Naive thymus-derived CD4-positive, alpha-beta T cell (primary cell): ENCODE results near the gene SPRN. TPM values are rescaled to one million over a fixed set of nuclear protein-coding genes. Genes with fewer than 3 reads are reported as not detected.
A peak's percentile ranks its signal among the peaks of the same experiment; 100 is the strongest.

Experiments
- ATAC-seq: fragments of 150-1000 bp; cut with Tn5 transposase; 2 replicates; pipeline ENCODE4 v1.10.0; 2021; ENCODE audit warnings: mild to moderate bottlenecking, moderate library complexity
- CTCF ChIA-PET: fragments of 350-600 bp; sonication (Branson Sonifier 250); formaldehyde crosslinking; loops from one replicate; lab custom pipeline; 2021; ENCODE audit warnings: antibody characterized with exemption; lab: Charles Lee
- POLR2A ChIA-PET: fragments of 350-600 bp; sonication (Branson Sonifier 250); formaldehyde crosslinking; loops from one replicate; lab custom pipeline; 2021; ENCODE audit warnings: antibody characterized with exemption, inconsistent platforms; lab: Charles Lee
- DNase-seq, 9 donors: peaks; one replicate each; pipeline versions ENCODE4 v3.0.0 to v3.0.0-alpha.2; 2020 to 2022; ENCODE audit warnings: mixed read lengths in 1 of 9
- H3K27ac ChIP-seq: one replicate; pipeline ENCODE4 v1.7.0; 2013; ENCODE audit warnings: mild to moderate bottlenecking, low read depth, low read length, moderate library complexity
- H3K27me3 ChIP-seq, 2 donors: one replicate each; pipeline ENCODE4 v1.7.0; 2013; ENCODE audit warnings: low read length in 2 of 2, mild to moderate bottlenecking in 2 of 2, moderate library complexity in 2 of 2; ENCODE audit not compliant: control insufficient read depth in 2 of 2, insufficient read depth in 2 of 2
- H3K36me3 ChIP-seq, 3 experiments: 1 replicate in 2 of 3; 2 replicates in 1 of 3; pipeline ENCODE4 v1.7.0; 2013; ENCODE audit warnings: low read length in 3 of 3, mild to moderate bottlenecking in 3 of 3, moderate library complexity in 1 of 3; ENCODE audit not compliant: insufficient read depth in 3 of 3, control insufficient read depth in 2 of 3
- H3K4me1 ChIP-seq, 2 donors: one replicate each; pipeline ENCODE4 v1.7.0; 2013; ENCODE audit warnings: low read length in 2 of 2, mild to moderate bottlenecking in 2 of 2, moderate library complexity in 1 of 2; ENCODE audit not compliant: control insufficient read depth in 2 of 2, insufficient read depth in 2 of 2
- H3K4me3 ChIP-seq: 2 replicates; pipeline ENCODE4 v1.7.0; 2013; ENCODE audit warnings: mild to moderate bottlenecking, low read length
- H3K9me3 ChIP-seq, 3 experiments: 1 replicate in 2 of 3; 2 replicates in 1 of 3; pipeline ENCODE4 v1.7.0; 2013; ENCODE audit warnings: low read length in 3 of 3; ENCODE audit not compliant: control insufficient read depth in 2 of 3
- H3K27ac Mint-ChIP-seq, 9 donors: one replicate each; pipeline ENCODE4 v1.8.0; 2020 to 2022; ENCODE audit warnings: mixed read lengths in 9 of 9, mild to moderate bottlenecking in 8 of 9, moderate library complexity in 5 of 9, inconsistent platforms in 2 of 9
- H3K27me3 Mint-ChIP-seq, 5 donors: one replicate each; pipeline ENCODE4 v1.8.0; 2021 to 2022; ENCODE audit warnings: mixed read lengths in 5 of 5, mild to moderate bottlenecking in 1 of 5
- H3K36me3 Mint-ChIP-seq, 5 donors: one replicate each; pipeline ENCODE4 v1.8.0; 2020 to 2022; ENCODE audit warnings: mixed read lengths in 5 of 5, mild to moderate bottlenecking in 3 of 5, inconsistent platforms in 1 of 5
- H3K4me1 Mint-ChIP-seq, 7 donors: one replicate each; pipeline ENCODE4 v1.8.0; 2020 to 2022; ENCODE audit warnings: mixed read lengths in 7 of 7, mild to moderate bottlenecking in 3 of 7, inconsistent platforms in 1 of 7
- H3K4me3 Mint-ChIP-seq, 10 donors: one replicate each; pipeline ENCODE4 v1.8.0; 2020 to 2022; ENCODE audit warnings: mild to moderate bottlenecking in 10 of 10, mixed read lengths in 10 of 10, moderate library complexity in 6 of 10, inconsistent platforms in 2 of 10
- H3K9me3 Mint-ChIP-seq, 11 donors: one replicate each; pipeline ENCODE4 v1.8.0; 2020 to 2022; ENCODE audit warnings: mixed read lengths in 11 of 11, mild to moderate bottlenecking in 4 of 11, inconsistent platforms in 1 of 11, moderate library complexity in 1 of 11
- intact Hi-C, 2 donors: fragments of 100-400 bp; cut with micrococcal nuclease; formaldehyde crosslinking; loops; one replicate each; pipeline ENCODE4 v1.15.1; 2023
- polyA plus RNA-seq, 2 donors: library from polyadenylated mRNA; unstranded; fragments of 300-500 nt; fragmentation: Illumina TruSeq; gene quantifications; one replicate each; pipeline ENCODE4 v1.2.3, GENCODE V29; 2021
- total RNA-seq, 6 experiments: library from RNA in 5 of 6; stranded (reverse) in 5 of 6; gene quantifications; 1 replicate in 5 of 6; 2 replicates in 1 of 6; pipeline ENCODE4 v1.2.3 and lab custom pipeline; 2021 to 2026

SPRN gene
- total and polyA plus RNA-seq, 7 experiments from 2014 or later: 0.10 to 0.34 TPM; not detected in 5

DNA sequence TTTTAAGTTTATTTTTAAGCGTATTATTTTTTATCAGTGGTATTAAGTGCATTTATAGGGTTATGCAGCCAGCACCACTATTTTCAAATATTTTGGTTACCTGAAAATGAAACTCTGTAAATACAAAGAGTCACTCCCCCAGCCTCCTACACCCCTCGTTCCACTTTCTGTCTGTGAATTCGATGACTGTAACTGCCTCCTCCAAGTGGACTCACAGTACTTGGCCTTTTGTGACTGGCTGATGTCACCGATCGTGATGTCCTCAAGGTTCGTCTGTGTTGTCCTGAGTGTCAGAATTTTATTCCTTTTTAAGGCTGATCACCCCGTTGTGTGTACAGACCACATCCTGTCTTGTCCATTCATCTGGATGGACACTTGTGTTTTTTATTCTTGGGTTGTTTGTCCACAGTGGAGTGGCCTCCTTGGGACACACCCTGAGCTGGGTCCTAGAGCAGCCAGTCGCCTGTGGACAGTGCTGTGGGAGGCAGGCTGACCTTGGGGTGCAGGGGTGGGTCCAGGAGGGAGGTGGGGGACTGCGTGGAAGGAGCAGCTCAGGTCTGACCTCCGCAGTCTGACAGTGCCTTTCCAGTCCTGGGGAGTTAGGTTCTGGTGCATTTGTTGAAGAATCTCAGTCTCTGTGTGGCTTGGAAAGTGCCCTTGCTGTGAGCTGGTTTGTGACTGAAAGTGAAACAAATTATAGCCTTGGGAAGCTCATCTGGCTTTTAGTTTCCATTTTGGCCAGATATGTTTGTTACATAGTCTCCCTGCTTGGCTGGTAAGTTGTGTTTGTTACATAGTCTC, 23.6 kb downstream of the SPRN start:
- ATAC-seq (peak; percentile 34), DNase-seq (no peak)
- Histone ChIP-seq H3K4me1 (peaks cover 0 to under 1% of the 10 kb centered on the region in 2 donors), H3K36me3 (peaks cover 0 to 85% (median 3%) of the 10 kb centered on the region in 3 experiments), H3K27me3 (no peaks in the 10 kb centered on the region), H3K4me3 (no peak overlapping the region), H3K27ac (no peak overlapping the region), H3K9me3 (no peaks in the 10 kb centered on the region)
- no peaks in the 10 kb centered on the region for H3K9me3 Mint-ChIP-seq
- H3K27ac Mint-ChIP-seq: peak overlapping the region in 6 of 9 donors; percentile 15 to 83 (median 37)
- peak overlapping the region in 1 of 10 donors; percentile 61 for H3K4me3 Mint-ChIP-seq
- intact Hi-C loops: no loop called here
- CTCF ChIA-PET: no interaction called here
- POLR2A ChIA-PET: no interaction called here
- peaks cover 14 to 58% (median 27%) of the 10 kb centered on the region in 5 donors for H3K36me3 Mint-ChIP-seq
- H3K27me3 Mint-ChIP-seq: no peaks in the 10 kb centered on the region
- peaks cover 16 to 37% (median 34%) of the 10 kb centered on the region in 7 donors for H3K4me1 Mint-ChIP-seq

GRCh38 chr10:133399123-133399601, 25.3 kb downstream of the SPRN start:
- Histone ChIP-seq H3K4me3 (no peak overlapping the region), H3K36me3 (peaks cover 0 to 76% (median 3%) of the 10 kb centered on the region in 3 experiments), H3K4me1 (peaks cover 6 to 11% of the 10 kb centered on the region in 2 donors), H3K27ac (no peak overlapping the region), H3K27me3 (no peaks in the 10 kb centered on the region), H3K9me3 (no peaks in the 10 kb centered on the region)
- Mint-ChIP-seq H3K4me3 (no peak overlapping the region), H3K27me3 (no peaks in the 10 kb centered on the region), H3K4me1 (peaks cover 16 to 39% (median 33%) of the 10 kb centered on the region in 7 donors), H3K36me3 (peaks cover 12 to 44% (median 16%) of the 10 kb centered on the region in 5 donors), H3K27ac (no peak overlapping the region), H3K9me3 (no peaks in the 10 kb centered on the region)
- no peak for ATAC-seq
- no peak for DNase-seq
- intact Hi-C loops: no loop called here
- ChIA-PET CTCF (no interaction called here), POLR2A (no interaction called here)

DNA sequence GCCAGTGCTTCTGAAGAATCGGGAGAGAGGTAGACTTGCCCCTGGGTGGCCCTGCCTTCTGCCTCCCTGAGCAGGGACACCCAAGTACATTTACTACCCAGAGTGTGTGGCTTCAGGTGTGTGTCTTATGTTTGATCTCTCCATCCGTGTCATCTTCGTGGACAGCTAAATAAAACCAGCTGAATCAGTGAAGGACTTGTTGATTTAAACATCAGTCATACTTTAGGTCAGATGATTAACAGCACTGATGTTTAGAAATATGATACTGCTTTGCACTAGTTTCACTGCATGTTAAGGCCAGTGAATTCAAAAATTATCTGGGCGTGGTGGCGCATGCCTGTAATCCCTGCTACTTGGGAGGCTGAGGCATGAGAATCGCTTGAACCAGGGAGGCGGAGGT, 26.5 kb downstream of the SPRN start:
- H3K4me1 Mint-ChIP-seq: peaks cover 16 to 42% (median 28%) of the 10 kb centered on the region in 7 donors
- Histone ChIP-seq H3K4me1 (peaks cover 11 to 16% of the 10 kb centered on the region in 2 donors), H3K27me3 (no peaks in the 10 kb centered on the region), H3K4me3 (no peak overlapping the region), H3K27ac (no peak overlapping the region), H3K36me3 (peaks cover 0 to 69% (median 3%) of the 10 kb centered on the region in 3 experiments), H3K9me3 (no peaks in the 10 kb centered on the region)
- H3K4me3 Mint-ChIP-seq: peak overlapping the region in 1 of 10 donors; percentile 28
- peaks cover 0 to 2% (median 0%) of the 10 kb centered on the region in 5 donors for H3K27me3 Mint-ChIP-seq
- no peak for ATAC-seq
- CTCF ChIA-PET: no interaction called here
- POLR2A ChIA-PET: no interaction called here
- peaks cover 7 to 38% (median 10%) of the 10 kb centered on the region in 5 donors for H3K36me3 Mint-ChIP-seq
- peak overlapping the region in 1 of 9 donors; percentile 20 for H3K27ac Mint-ChIP-seq
- H3K9me3 Mint-ChIP-seq: no peaks in the 10 kb centered on the region
- intact Hi-C loops: no loop called here
- DNase-seq: no peak

DNA sequence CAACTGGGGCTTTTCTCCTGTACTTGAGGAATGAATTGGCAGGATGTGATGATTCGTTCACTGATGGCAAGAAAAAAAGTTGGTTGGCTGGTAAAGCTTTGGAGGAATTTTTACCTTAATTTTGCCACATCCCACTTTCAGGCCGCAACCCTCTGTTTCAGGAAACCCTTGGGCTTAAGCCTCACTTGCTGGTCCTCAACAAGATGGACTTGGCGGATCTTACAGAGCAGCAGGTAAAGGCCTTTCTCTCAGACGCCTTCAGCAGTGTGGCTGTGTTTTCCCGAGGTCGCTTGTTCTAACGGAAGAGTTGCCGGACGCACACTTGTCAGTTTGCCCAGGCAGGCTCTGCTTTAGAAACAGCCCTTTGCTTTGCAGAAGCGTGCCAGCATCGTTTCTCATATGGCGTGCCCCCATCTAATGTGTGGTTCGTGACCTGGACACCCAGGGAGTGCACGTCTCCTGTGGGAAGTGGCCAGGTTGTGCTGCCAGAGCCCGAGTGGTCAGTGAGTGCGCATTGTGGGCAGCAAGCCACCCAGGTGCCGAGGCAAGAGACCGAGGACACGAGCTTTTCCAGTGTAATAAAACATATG, 28.3 kb downstream of the SPRN start:
- H3K27me3 ChIP-seq: no peaks in the 10 kb centered on the region
- H3K9me3 ChIP-seq: no peaks in the 10 kb centered on the region
- Mint-ChIP-seq H3K27me3 (peaks cover 0 to 2% (median 0%) of the 10 kb centered on the region in 5 donors), H3K4me3 (peak overlapping the region in 8 of 10 donors; percentile 66 to 98 (median 92)), H3K27ac (peak overlapping the region in 3 of 9 donors; percentile 71 to 80 (median 79)), H3K36me3 (peaks cover 0 to 24% (median 4%) of the 10 kb centered on the region in 5 donors), H3K4me1 (peaks cover 16 to 46% (median 29%) of the 10 kb centered on the region in 7 donors), H3K9me3 (no peaks in the 10 kb centered on the region)
- no peak for ATAC-seq
- ChIA-PET POLR2A (interaction anchor here (0.6 kb wide), 1 partner anchor 130 kb away, joined by 5 read pairs; no protein-coding TSS in a partner anchor), CTCF (no interaction called here)
- no peak for DNase-seq
- H3K36me3 ChIP-seq: peaks cover 0 to 52% (median 0%) of the 10 kb centered on the region in 3 experiments
- H3K4me3 ChIP-seq: no peak overlapping the region
- peaks cover 16 to 18% of the 10 kb centered on the region in 2 donors for H3K4me1 ChIP-seq
- intact Hi-C loops: no loop called here
- H3K27ac ChIP-seq: no peak overlapping the region

GRCh38 chr10:133394801-133395221, 29.6 kb downstream of the SPRN start:
- Mint-ChIP-seq H3K9me3 (no peaks in the 10 kb centered on the region), H3K36me3 (peaks cover 0 to 14% (median 4%) of the 10 kb centered on the region in 5 donors), H3K27me3 (peaks cover 0 to 2% (median 0%) of the 10 kb centered on the region in 5 donors), H3K4me3 (peak overlapping the region; percentile 89 to 98 (median 92)), H3K4me1 (peaks cover 16 to 46% (median 34%) of the 10 kb centered on the region in 7 donors), H3K27ac (peak overlapping the region; percentile 71 to 96 (median 89))
- Histone ChIP-seq H3K4me1 (peaks cover 26 to 28% of the 10 kb centered on the region in 2 donors), H3K27me3 (no peaks in the 10 kb centered on the region), H3K9me3 (no peaks in the 10 kb centered on the region), H3K36me3 (peaks cover 0 to 38% (median 0%) of the 10 kb centered on the region in 3 experiments), H3K4me3 (peak overlapping the region; percentile 72), H3K27ac (peak overlapping the region; percentile 81)
- CTCF ChIA-PET: no interaction called here
- DNase-seq: no peak
- POLR2A ChIA-PET: interaction anchor here (0.5 to 1.4 kb wide), 2 partner anchors 9 to 17 kb away, joined by 3 read pairs; no protein-coding TSS in a partner anchor
- no peak for ATAC-seq
- intact Hi-C loops: loop anchor here (1.0 to 5.0 kb wide), 14 partner anchors 16 to 1063 kb away; partner anchors contain the start of genes ECHS1 (in 2 of the 2), FUOM (in 2 of the 2), CALY (in 1 of the 2) and INPP5A (in 1 of the 2)

DNA sequence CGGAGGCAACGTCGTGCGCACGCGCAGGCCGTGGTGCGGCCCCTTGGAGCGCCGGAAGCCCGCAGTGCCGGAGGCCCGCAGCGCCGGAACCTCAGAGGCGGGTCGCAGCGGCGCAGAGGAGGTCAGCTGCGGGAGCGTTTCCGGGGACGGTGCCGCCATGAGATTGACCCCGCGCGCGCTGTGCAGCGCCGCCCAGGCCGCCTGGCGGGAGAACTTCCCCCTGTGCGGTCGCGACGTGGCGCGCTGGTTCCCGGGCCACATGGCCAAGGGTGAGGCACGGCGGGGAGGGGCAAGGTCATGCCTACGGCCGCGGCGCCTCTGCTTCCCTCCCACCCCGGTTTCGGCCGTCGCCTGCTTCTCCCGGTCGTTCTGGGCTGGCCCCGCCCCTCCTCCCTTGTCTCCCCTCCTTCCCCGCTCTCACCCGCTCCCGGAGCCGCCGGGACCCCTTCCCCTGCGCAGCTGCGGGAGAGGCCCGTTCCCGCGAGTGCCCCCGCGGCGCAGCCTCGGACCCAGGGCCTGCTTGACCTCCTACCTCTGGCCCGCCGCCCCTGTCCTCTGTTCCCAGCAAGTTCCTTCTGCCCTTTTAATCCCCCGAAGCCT, 30.3 kb downstream of the SPRN start, which contains the start of gene MTG1:
MTG1 (plus strand) TSS at position 94 of the 600 bp plus-strand sequence; CDS start at position 158, 64 bp downstream.
- ChIA-PET POLR2A (interaction anchor here (0.5 to 1.4 kb wide), 3 partner anchors 10 to 115 kb away, joined by 3 read pairs; no protein-coding TSS in a partner anchor), CTCF (no interaction called here)
- ATAC-seq: peak; percentile 94
- H3K27ac Mint-ChIP-seq: peak within 1 kb of the TSS; percentile 71 to 96 (median 89)
- Histone ChIP-seq H3K27me3 (no peaks in the 10 kb centered on the region), H3K9me3 (no peaks in the 10 kb centered on the region), H3K4me3 (peak within 1 kb of the TSS; percentile 72), H3K4me1 (peaks cover 32 to 33% of the 10 kb centered on the region in 2 donors), H3K27ac (peak within 1 kb of the TSS; percentile 81), H3K36me3 (peaks cover 0 to 32% (median 0%) of the 10 kb centered on the region in 3 experiments)
- peak; percentile 84 to 99 (median 91) for DNase-seq
- peaks cover 0 to 2% (median 0%) of the 10 kb centered on the region in 5 donors for H3K27me3 Mint-ChIP-seq
- no peaks in the 10 kb centered on the region for H3K9me3 Mint-ChIP-seq
- H3K4me1 Mint-ChIP-seq: peaks cover 19 to 49% (median 39%) of the 10 kb centered on the region in 7 donors
- H3K4me3 Mint-ChIP-seq: peak within 1 kb of the TSS; percentile 89 to 98 (median 92)
- intact Hi-C loops: loop anchor here (1.0 to 5.0 kb wide), 14 partner anchors 15 to 1062 kb away; partner anchors contain the start of genes ECHS1 (in 2 of the 2), FUOM (in 2 of the 2), CALY (in 1 of the 2) and INPP5A (in 1 of the 2)
- peaks cover 0 to 14% (median 4%) of the 10 kb centered on the region in 5 donors for H3K36me3 Mint-ChIP-seq
